K562 (cell line): ENCODE measurements around the gene ERVFRD-1. TPM values are rescaled to one million over a fixed set of nuclear protein-coding genes. Genes with fewer than 3 reads are reported as not detected.

Source experiments
- ARID1B ChIP-seq: fragments of 450-650 bp; IDR thresholded peaks from 2 replicates; pipeline ENCODE4 v1.6.1; 2016; ENCODE audit warnings: antibody characterized with exemption, mild to moderate bottlenecking, inconsistent platforms
- ARNT ChIP-seq, 2 experiments: fragments of 450-650 bp; IDR thresholded peaks; 2 replicates each; pipeline ENCODE4 v1.6.1; 2016; ENCODE audit warnings: mild to moderate bottlenecking in 1 of 2
- ASH1L ChIP-seq: fragments of 450-650 bp; IDR thresholded peaks from 2 replicates; pipeline ENCODE4 v1.6.1; 2018; ENCODE audit warnings: borderline replicate concordance, mild to moderate bottlenecking, low read depth; ENCODE audit not compliant: partially characterized antibody
- BMI1 ChIP-seq: fragments of 150-350 bp; IDR thresholded peaks from 2 replicates; pipeline ENCODE4 v1.6.1; 2014; ENCODE audit warnings: low read length
- CBX3 ChIP-seq, 2 experiments: IDR thresholded peaks; 1 replicate in 1 of 2; 2 replicates in 1 of 2; pipeline ENCODE4 v1.6.1; 2012; ENCODE audit warnings: inconsistent platforms in 2 of 2, low read length in 2 of 2, borderline replicate concordance in 1 of 2, control low read depth in 1 of 2
- MGA ChIP-seq: fragments of 450-650 bp; IDR thresholded peaks from 2 replicates; pipeline ENCODE4 v1.6.1; 2016; ENCODE audit warnings: mild to moderate bottlenecking, moderate library complexity
- TAF9B ChIP-seq: fragments of 450-650 bp; IDR thresholded peaks from 2 replicates; pipeline ENCODE4 v1.6.1; 2018; ENCODE audit warnings: mild to moderate bottlenecking; ENCODE audit not compliant: partially characterized antibody
- UBTF ChIP-seq, 2 experiments: IDR thresholded peaks; 2 replicates each; pipeline ENCODE4 v1.6.1; 2012; ENCODE audit warnings: improper control_type of control experiment in 2 of 2, low read depth in 2 of 2, low read length in 2 of 2, borderline replicate concordance in 1 of 2
- ZBTB26 ChIP-seq: fragments of 450-650 bp; formaldehyde crosslinking; IDR thresholded peaks from 2 replicates; pipeline ENCODE4 v1.4.0; 2022; ENCODE audit warnings: missing genetic modification characterization
- ZNF384 ChIP-seq: IDR thresholded peaks from 2 replicates; pipeline ENCODE4 v1.6.1; 2012; ENCODE audit warnings: low read depth, low read length, improper control_type of control experiment
- polyA plus RNA-seq, 8 experiments: library from polyadenylated mRNA; depleted of rRNA in 4 of 8; stranded (reverse) in 5 of 8; unstranded in 3 of 8; fragments of >200 nt; fragmentation: Nextera tagmentation in 2 of 8; fragmentation: Illumina TruSeq in 1 of 8; extraction: Ambion mirVana in 2 of 8; extraction: Trizol in 1 of 8; gene quantifications; 2 replicates each; pipeline versions ENCODE4 v1.2.1 to v1.2.3, GENCODE V29; 2011 to 2014; ENCODE audit warnings: inconsistent platforms in 1 of 8, missing spikeins in 1 of 8
- total RNA-seq, 7 experiments: library from RNA; depleted of rRNA in 6 of 7; stranded (reverse); fragments of >200 nt in 6 of 7; fragmentation: Illumina TruSeq in 2 of 7; extraction: Trizol in 2 of 7; gene quantifications; 2 replicates each; pipeline versions ENCODE4 v1.2.1 to v1.2.3, GENCODE V29; 2011 to 2021; ENCODE audit warnings: low replicate concordance in 1 of 7

ERVFRD-1 gene
- total and polyA plus RNA-seq, 9 of the 15 experiments (the other 6 are each of a cell fraction or from before 2014, with no cell fraction given), result 0.05 to 0.14 (median 0.09) TPM; not detected in 2

GRCh38 chr6:11143394-11144371 is 32.2 kb upstream of the ERVFRD-1 start (continued):
- peak; percentile 99 for TF ChIP-seq MGA
- TF ChIP-seq CBX3 (IDR thresholded peaks at IDR 0.05; ENCODE audit: borderline replicate concordance in 1 of 2, low read length in 2 of 2), result peak in 1 of 2 experiments; percentile 98; a peak in 2 of 3 replicates
- 0 out of 4 replicates have a peak, but pooled peaks of 1 of the 2 experiments have one; percentile 32 for TF ChIP-seq UBTF (IDR thresholded peaks at IDR 0.05; ENCODE audit: borderline replicate concordance in 1 of 2, low read depth in 2 of 2, low read length in 2 of 2)
- no peak for TF ChIP-seq ZBTB26
- peak; percentile 59 for TF ChIP-seq TAF9B
- TF ChIP-seq BMI1, result no peak
- peak; percentile 65 to 81; a peak in 2 of 4 replicates for TF ChIP-seq ARNT (IDR thresholded peaks at IDR 0.05)
- TF ChIP-seq ZNF384, result 0 out of 2 replicates have a peak, but pooled peaks have one; percentile 11
- TF ChIP-seq ARID1B, result peak; percentile 92
- TF ChIP-seq ASH1L, result peak; percentile 29
